HepG2 (cell line): Measurements from ENCODE around the gene CATSPERE. TPM values are rescaled to one million over a fixed set of nuclear protein-coding genes. Genes with fewer than 3 reads are reported as not detected.

ENCODE experiments used
- ARHGAP35 ChIP-seq: sonication (generic); formaldehyde crosslinking; IDR thresholded peaks from 2 replicates; pipeline ENCODE4 v1.9.0; 2022; ENCODE audit warnings: mild to moderate bottlenecking, inconsistent platforms, moderate library complexity, missing genetic modification reagents, borderline replicate concordance
- EHMT2 ChIP-seq: fragments of 200-600 bp; sonication (generic); IDR thresholded peaks from 2 replicates; pipeline ENCODE4 v1.7.0; 2017; ENCODE audit warnings: antibody characterized with exemption, low read depth, low read length, borderline replicate concordance
- GMEB1 ChIP-seq: sonication (generic); formaldehyde crosslinking; IDR thresholded peaks from 2 replicates; pipeline ENCODE4 v1.5.1; 2020; ENCODE audit warnings: missing genetic modification reagents, mild to moderate bottlenecking, borderline replicate concordance
- HHEX ChIP-seq: IDR thresholded peaks from 2 replicates; pipeline ENCODE4 v1.6.1; 2016; ENCODE audit warnings: control low read depth
- HINFP ChIP-seq: sonication (generic); formaldehyde crosslinking; IDR thresholded peaks from 2 replicates; pipeline ENCODE4 v1.4.0; 2020; ENCODE audit warnings: low read depth, mild to moderate bottlenecking, missing genetic modification reagents
- HMGXB4 ChIP-seq, 2 experiments: sonication (generic) in 1 of 2; formaldehyde crosslinking in 1 of 2; IDR thresholded peaks; 2 replicates each; pipeline versions ENCODE4 v1.4.0 to v1.6.1; 2018 to 2020; ENCODE audit warnings: missing genetic modification reagents in 2 of 2, borderline replicate concordance in 1 of 2, low read depth in 1 of 2, mild to moderate bottlenecking in 1 of 2, missing biosample characterization in 1 of 2
- KDM5A ChIP-seq: fragments of 200-600 bp; sonication (generic); IDR thresholded peaks from 2 replicates; pipeline ENCODE4 v1.7.0; 2018; ENCODE audit warnings: antibody characterized with exemption, mild to moderate bottlenecking, low read length, borderline replicate concordance
- KLF13 ChIP-seq: sonication (generic); formaldehyde crosslinking; IDR thresholded peaks from 2 replicates; pipeline ENCODE4 v1.4.0; 2020; ENCODE audit warnings: mild to moderate bottlenecking, missing genetic modification reagents
- MAFF ChIP-seq: IDR thresholded peaks from 2 replicates; pipeline ENCODE4 v1.6.1; 2011; ENCODE audit warnings: low read depth, low read length, improper control_type of control experiment
- MIER2 ChIP-seq: IDR thresholded peaks from 2 replicates; pipeline ENCODE4 v1.6.1; 2016; ENCODE audit warnings: missing biosample characterization, missing genetic modification reagents
- NFKB2 ChIP-seq: sonication (generic); formaldehyde crosslinking; IDR thresholded peaks from 2 replicates; pipeline ENCODE4 v1.4.0; 2020; ENCODE audit warnings: missing genetic modification reagents, borderline replicate concordance
- NR2F6 ChIP-seq, 2 experiments: IDR thresholded peaks; 2 replicates each; pipeline ENCODE4 v1.6.1; 2016; ENCODE audit warnings: antibody characterized with exemption in 1 of 2, mild to moderate bottlenecking in 1 of 2
- SAP130 ChIP-seq: IDR thresholded peaks from 2 replicates; pipeline ENCODE4 v1.6.1; 2016; ENCODE audit warnings: low read depth
- ZNF383 ChIP-seq: sonication (generic); formaldehyde crosslinking; IDR thresholded peaks from 2 replicates; pipeline ENCODE4 v1.4.0; 2020; ENCODE audit warnings: missing genetic modification reagents, mild to moderate bottlenecking, borderline replicate concordance
- ZNF510 ChIP-seq: sonication (generic); formaldehyde crosslinking; IDR thresholded peaks from 2 replicates; pipeline ENCODE4 v1.4.0; 2020; ENCODE audit warnings: low read depth, mild to moderate bottlenecking, missing genetic modification reagents
- ZNF577 ChIP-seq: sonication (generic); formaldehyde crosslinking; IDR thresholded peaks from 2 replicates; pipeline ENCODE4 v1.4.0; 2020; ENCODE audit warnings: mild to moderate bottlenecking, low read depth, missing genetic modification reagents, borderline replicate concordance
- ZNF740 ChIP-seq: sonication (generic); formaldehyde crosslinking; IDR thresholded peaks from 2 replicates; pipeline ENCODE4 v1.4.0; 2020; ENCODE audit warnings: missing genetic modification reagents
- ZNF766 ChIP-seq: sonication (generic); formaldehyde crosslinking; IDR thresholded peaks from 2 replicates; pipeline ENCODE4 v1.5.0; 2020; ENCODE audit warnings: missing genetic modification reagents, borderline replicate concordance
- ZNF772 ChIP-seq: sonication (generic); formaldehyde crosslinking; IDR thresholded peaks from 2 replicates; pipeline ENCODE4 v1.5.0; 2020; ENCODE audit warnings: mild to moderate bottlenecking, missing genetic modification reagents
- ZNF790 ChIP-seq: sonication (generic); formaldehyde crosslinking; IDR thresholded peaks from 2 replicates; pipeline ENCODE4 v1.8.0; 2022; ENCODE audit warnings: missing genetic modification reagents, mild to moderate bottlenecking, borderline replicate concordance
- ZNF850 ChIP-seq: sonication (generic); formaldehyde crosslinking; conservative IDR thresholded peaks from 2 replicates; pipeline ENCODE4 v1.9.0; 2021; ENCODE audit warnings: mild to moderate bottlenecking, missing genetic modification reagents
- polyA plus RNA-seq, 8 experiments: library from polyadenylated mRNA; depleted of rRNA in 3 of 8; stranded (reverse) in 7 of 8; unstranded in 1 of 8; fragments of >200 nt; fragmentation: Illumina TruSeq in 4 of 8; extraction: Trizol in 4 of 8; gene quantifications; 2 replicates each; pipeline versions ENCODE4 v1.2.1 to v1.2.3, GENCODE V29; 2011 to 2016; ENCODE audit warnings: low read depth in 4 of 8, missing spikeins in 1 of 8, mixed read lengths in 1 of 8; ENCODE audit not compliant: insufficient read depth in 1 of 8
- total RNA-seq, 5 experiments: library from RNA; depleted of rRNA; stranded (reverse); fragments of >200 nt; fragmentation: Illumina TruSeq; extraction: Trizol; gene quantifications; 2 replicates each; pipeline ENCODE4 v1.2.3, GENCODE V29; 2016; ENCODE audit warnings: low read depth in 1 of 5

The CATSPERE gene
- total and polyA plus RNA-seq, 2 of the 13 experiments (the other 11 are each of a cell fraction or from before 2014, with no cell fraction given), result 0.34 to 0.51 TPM

GRCh38 chr1:244450597-244451538 lies 10.2 kb upstream of the CATSPERE start (continued):
- TF ChIP-seq ZNF740 (peak; percentile 75; the same call in 1 of the 2 replicates), SAP130 (CRISPR knock-in tag) (peak; percentile 39), NR2F6 (IDR thresholded peaks at IDR 0.05) (no peak), NR2F6 (CRISPR knock-in tag; IDR thresholded peaks at IDR 0.05) (no peak), HINFP (CRISPR knock-in tag) (no peak), ZNF850 (no peak), ZNF766 (peak; percentile 18; the same call in 1 of the 2 replicates), MAFF (no peak), ZNF383 (no peak), NFKB2 (CRISPR knock-in tag) (no peak), HHEX (CRISPR knock-in tag) (no peak), HMGXB4 (CRISPR knock-in tag; IDR thresholded peaks at IDR 0.05; ENCODE audit: borderline replicate concordance in 1 of 2, low read depth in 1 of 2) (peak; percentile 10 to 21; a peak in 2 of 4 replicates), GMEB1 (no peak), ZNF577 (CRISPR knock-in tag) (no peak), ZNF772 (CRISPR knock-in tag) (no peak), KDM5A (0 out of 2 replicates have a peak, but pooled peaks have one; percentile 32), EHMT2 (no peak), ZNF790 (CRISPR knock-in tag) (0 out of 2 replicates have a peak, but pooled peaks have one; percentile 12), KLF13 (no peak), ZNF510 (CRISPR knock-in tag) (0 out of 2 replicates have a peak, but pooled peaks have one; percentile 2), ARHGAP35 (CRISPR knock-in tag) (no peak), MIER2 (CRISPR knock-in tag) (no peak)
